Fibroblast of pulmonary artery (primary cell): Measurements from ENCODE around the gene LPP.

Experiments used
- DNase-seq: peaks from one replicate; pipeline ENCODE4 v3.0.0-alpha.2; 2010; ENCODE audit warnings: low read depth
- H3K4me3 ChIP-seq: replicated peaks from 2 replicates; pipeline ENCODE4 v1.5.1; 2011; ENCODE audit warnings: low read depth, mild to moderate bottlenecking, control low read depth, low read length, moderate library complexity
- TF ChIP-seq, protein P1 (sequence below): IDR thresholded peaks from 2 replicates; pipeline ENCODE4 v1.5.1; 2011; ENCODE audit warnings: mild to moderate bottlenecking, control low read depth, low read length, inconsistent platforms; ENCODE audit errors: missing control alignments

The LPP gene

DNA sequence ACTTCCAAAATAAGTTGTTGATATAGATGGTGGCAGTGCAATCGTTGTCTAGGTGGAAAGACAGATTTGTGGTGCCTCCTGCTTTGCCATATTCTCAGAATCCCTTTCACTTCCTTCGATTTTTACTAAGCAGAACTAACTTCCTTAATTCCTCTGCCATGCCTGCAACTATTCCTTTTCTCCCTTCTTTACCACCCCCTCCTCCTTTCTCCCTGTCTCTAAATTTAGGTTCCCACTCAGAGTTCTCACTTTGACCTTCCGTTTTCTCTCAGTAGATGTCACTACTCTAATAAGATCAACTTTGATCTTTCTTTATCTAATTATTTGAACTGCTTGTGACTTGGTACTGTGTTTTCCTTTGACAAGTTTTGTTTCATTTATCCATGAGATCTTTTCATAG lies 351.2 kb downstream of the LPP start:
- DNase-seq: no peak
- no peak overlapping the region for H3K4me3 ChIP-seq
- TF ChIP-seq, protein P1, sequence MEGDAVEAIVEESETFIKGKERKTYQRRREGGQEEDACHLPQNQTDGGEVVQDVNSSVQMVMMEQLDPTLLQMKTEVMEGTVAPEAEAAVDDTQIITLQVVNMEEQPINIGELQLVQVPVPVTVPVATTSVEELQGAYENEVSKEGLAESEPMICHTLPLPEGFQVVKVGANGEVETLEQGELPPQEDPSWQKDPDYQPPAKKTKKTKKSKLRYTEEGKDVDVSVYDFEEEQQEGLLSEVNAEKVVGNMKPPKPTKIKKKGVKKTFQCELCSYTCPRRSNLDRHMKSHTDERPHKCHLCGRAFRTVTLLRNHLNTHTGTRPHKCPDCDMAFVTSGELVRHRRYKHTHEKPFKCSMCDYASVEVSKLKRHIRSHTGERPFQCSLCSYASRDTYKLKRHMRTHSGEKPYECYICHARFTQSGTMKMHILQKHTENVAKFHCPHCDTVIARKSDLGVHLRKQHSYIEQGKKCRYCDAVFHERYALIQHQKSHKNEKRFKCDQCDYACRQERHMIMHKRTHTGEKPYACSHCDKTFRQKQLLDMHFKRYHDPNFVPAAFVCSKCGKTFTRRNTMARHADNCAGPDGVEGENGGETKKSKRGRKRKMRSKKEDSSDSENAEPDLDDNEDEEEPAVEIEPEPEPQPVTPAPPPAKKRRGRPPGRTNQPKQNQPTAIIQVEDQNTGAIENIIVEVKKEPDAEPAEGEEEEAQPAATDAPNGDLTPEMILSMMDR: no peak

DNA sequence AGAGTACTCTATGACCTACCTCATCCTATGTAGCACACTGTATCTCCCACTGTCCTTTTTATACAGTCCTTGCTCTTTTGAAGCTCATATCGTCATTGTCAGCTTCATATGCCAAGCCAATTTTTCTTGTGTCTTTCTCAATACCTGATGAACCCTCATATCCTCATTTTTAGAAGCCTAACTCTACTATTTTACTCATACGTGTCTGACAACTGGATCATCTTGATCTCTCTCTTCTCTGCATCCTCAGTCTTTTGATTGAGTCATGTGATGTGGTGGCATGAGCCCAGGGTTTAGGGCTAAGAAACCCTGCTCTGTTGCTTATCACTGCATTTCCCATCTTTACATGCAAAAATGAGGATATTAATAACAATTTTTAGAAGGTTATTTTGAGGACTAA lies 352.0 kb downstream of the LPP start:
- DNase-seq: no peak
- H3K4me3 ChIP-seq: no peak overlapping the region
- TF ChIP-seq, protein P1: no peak

DNA sequence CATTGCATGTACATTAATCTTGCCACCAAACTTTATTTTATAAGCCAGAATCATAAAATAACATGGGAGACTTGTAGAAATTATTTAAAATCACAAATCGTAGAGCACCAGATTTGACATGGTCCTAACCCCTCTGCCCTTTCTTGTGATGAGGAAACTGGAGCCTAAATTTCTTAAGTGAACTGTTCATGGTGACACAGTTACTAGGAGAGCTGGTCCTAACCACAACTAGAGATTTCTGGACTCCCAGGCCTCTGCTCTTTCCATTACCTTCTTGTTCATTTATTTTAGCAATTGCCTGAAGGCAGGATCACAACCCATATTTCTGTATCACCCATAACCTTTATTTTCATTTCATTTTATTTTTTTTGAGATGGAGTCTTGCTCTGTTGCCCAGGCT lies 352.5 kb downstream of the LPP start:
- no peak for DNase-seq
- TF ChIP-seq, protein P1: no peak
- no peak overlapping the region for H3K4me3 ChIP-seq

DNA sequence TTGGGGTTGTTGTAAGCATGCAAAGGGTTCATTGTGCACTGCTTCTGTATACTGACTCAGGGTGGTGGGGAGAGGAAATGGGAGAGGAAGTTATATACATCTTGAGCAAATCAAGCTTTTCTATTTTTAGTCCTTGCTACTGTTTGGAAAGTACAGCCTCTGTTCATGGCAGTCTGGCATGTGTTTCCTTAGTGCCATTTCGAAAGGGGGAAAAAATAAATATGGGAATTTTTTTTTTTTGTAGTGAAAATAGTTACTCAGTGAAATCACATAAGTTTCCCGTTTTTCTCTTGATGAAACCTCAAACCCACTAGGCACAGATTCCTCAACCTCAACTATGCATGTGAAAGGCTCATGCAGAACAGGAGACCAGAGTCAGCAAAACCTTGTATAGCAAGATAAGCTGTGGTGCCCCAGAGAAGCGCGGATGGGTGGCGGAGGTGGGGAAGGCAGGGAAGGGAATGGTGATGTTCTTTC lies 353.3 kb downstream of the LPP start:
- TF ChIP-seq, protein P1: no peak
- peak; percentile 94 for DNase-seq
- H3K4me3 ChIP-seq: no peak overlapping the region

DNA sequence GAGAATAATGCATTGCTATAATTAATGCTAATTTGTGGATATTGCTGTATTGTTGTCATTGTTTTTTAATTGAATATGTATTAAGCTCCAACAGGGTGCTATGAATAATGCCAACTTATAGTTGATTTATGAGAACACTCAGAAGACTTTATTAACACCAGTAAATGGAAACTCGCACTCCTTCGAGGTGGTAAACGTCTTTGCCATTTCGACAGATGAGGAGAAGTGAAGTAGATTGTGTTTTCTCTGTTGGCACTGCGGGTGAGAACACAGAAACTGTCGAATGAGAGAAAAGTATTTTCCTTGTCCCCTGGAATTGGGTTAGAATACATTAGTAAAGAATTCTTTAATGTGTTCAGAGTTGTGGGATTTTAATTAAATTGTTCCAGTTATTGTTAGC lies 354.5 kb downstream of the LPP start:
- no peak overlapping the region for H3K4me3 ChIP-seq
- TF ChIP-seq, protein P1: no peak
- DNase-seq: no peak

DNA sequence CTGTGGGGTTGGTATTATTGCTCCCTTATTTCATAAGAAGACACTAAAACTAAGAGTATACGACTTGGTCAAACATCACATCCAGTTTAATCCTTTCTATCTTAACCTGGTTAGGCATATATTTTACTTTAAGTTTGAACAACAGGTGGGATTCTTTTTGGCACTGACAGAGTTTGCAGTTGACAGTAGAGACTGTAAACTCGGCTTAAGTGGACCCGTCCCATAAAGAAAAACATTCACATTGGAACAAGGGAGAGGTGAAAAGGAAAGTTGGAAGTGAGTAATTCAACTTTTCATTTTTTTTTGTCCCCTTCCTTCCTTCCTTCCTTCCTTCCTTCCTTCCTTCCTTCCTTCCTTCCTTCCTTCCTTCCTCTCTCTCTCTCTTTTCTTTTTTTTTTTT lies 355.4 kb downstream of the LPP start:
- H3K4me3 ChIP-seq: no peak overlapping the region
- DNase-seq: no peak
- TF ChIP-seq, protein P1: no peak

DNA sequence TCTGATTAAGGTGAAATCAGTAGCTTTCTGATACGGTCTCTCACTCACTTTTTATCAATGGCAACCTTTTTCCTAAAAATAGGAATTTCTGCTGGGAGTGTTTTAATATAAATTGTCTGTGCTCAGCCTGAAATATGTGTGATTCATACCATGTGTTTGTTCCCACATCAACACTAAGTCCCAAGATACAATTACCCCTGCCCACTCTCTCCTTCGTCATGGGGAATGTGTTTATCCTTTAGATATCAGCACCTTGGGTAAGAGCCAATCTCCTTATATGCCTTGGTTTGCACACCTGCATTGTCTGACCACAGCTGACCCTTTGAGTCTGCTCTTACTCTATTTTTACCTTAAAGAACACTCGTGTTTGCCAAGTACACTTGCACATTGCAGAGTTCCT lies 356.4 kb downstream of the LPP start:
- peak; percentile 83 for DNase-seq
- no peak overlapping the region for H3K4me3 ChIP-seq
- TF ChIP-seq, protein P1: no peak
